H9 (cell line): ENCODE results near the gene GHR. TPM values are rescaled to one million over a fixed set of nuclear protein-coding genes. Genes with fewer than 3 reads are reported as not detected.

Experiments used
- DNase-seq: peaks from one replicate; pipeline ENCODE4 v3.0.0-alpha.2; 2017
- H2AFZ ChIP-seq: one replicate; pipeline ENCODE4 v1.6.1; 2013; ENCODE audit warnings: mild to moderate bottlenecking, low read length, control low read depth, moderate library complexity
- H2AK5ac ChIP-seq: 2 replicates; pipeline ENCODE4 v1.6.1; 2013; ENCODE audit warnings: low read length, control low read depth, mixed read lengths; ENCODE audit not compliant: insufficient read length
- H2BK120ac ChIP-seq: one replicate; pipeline ENCODE4 v1.6.1; 2013; ENCODE audit warnings: low read depth, mild to moderate bottlenecking, low read length, control low read depth, inconsistent platforms; ENCODE audit not compliant: poor library complexity, severe bottlenecking
- H2BK12ac ChIP-seq: 2 replicates; pipeline ENCODE4 v1.6.1; 2013; ENCODE audit warnings: low read length, control low read depth, mixed read lengths, low read depth; ENCODE audit not compliant: insufficient read length
- H2BK15ac ChIP-seq: 2 replicates; pipeline ENCODE4 v1.6.1; 2013; ENCODE audit warnings: low read depth, low read length, control low read depth
- H2BK20ac ChIP-seq: one replicate; pipeline ENCODE4 v1.6.1; 2013; ENCODE audit warnings: low read depth, mild to moderate bottlenecking, low read length, control low read depth, inconsistent platforms; ENCODE audit not compliant: poor library complexity, severe bottlenecking
- H2BK5ac ChIP-seq: 2 replicates; pipeline ENCODE4 v1.6.1; 2013; ENCODE audit warnings: low read length, control low read depth, mixed read lengths; ENCODE audit not compliant: insufficient read length
- H3K14ac ChIP-seq: 2 replicates; pipeline ENCODE4 v1.6.1; 2013; ENCODE audit warnings: low read length, control low read depth; ENCODE audit not compliant: insufficient read depth
- H3K18ac ChIP-seq: 2 replicates; pipeline ENCODE4 v1.6.1; 2013; ENCODE audit warnings: low read depth, mild to moderate bottlenecking, mixed read lengths, low read length, control low read depth; ENCODE audit not compliant: insufficient read length
- H3K23ac ChIP-seq: 2 replicates; pipeline ENCODE4 v1.6.1; 2013; ENCODE audit warnings: low read length, control low read depth, mixed read lengths, low read depth; ENCODE audit not compliant: insufficient read length
- H3K23me2 ChIP-seq: 2 replicates; pipeline ENCODE4 v1.6.1; 2013; ENCODE audit warnings: low read depth, mild to moderate bottlenecking, mixed read lengths, low read length, control low read depth; ENCODE audit not compliant: insufficient read length, poor library complexity, severe bottlenecking
- H3K27ac ChIP-seq: 2 replicates; pipeline ENCODE4 v1.5.1; 2013; ENCODE audit warnings: low read length, control low read depth, mixed read lengths, low read depth; ENCODE audit not compliant: insufficient read length
- H3K27me3 ChIP-seq: 2 replicates; pipeline ENCODE4 v1.6.1; 2013; ENCODE audit warnings: low read length, control low read depth, inconsistent platforms; ENCODE audit not compliant: insufficient read depth
- H3K4ac ChIP-seq: 2 replicates; pipeline ENCODE4 v1.6.1; 2013; ENCODE audit warnings: low read depth, mild to moderate bottlenecking, control low read depth, inconsistent platforms, low read length, moderate library complexity
- H3K4me1 ChIP-seq: 2 replicates; pipeline ENCODE4 v1.6.1; 2013; ENCODE audit warnings: low read length, control low read depth, inconsistent platforms; ENCODE audit not compliant: insufficient read depth
- H3K4me2 ChIP-seq: 2 replicates; pipeline ENCODE4 v1.6.1; 2013; ENCODE audit warnings: low read length, control low read depth, mixed read lengths; ENCODE audit not compliant: insufficient read length, insufficient read depth
- H3K56ac ChIP-seq: 2 replicates; pipeline ENCODE4 v1.6.1; 2013; ENCODE audit warnings: low read depth, mild to moderate bottlenecking, mixed read lengths, low read length, control low read depth; ENCODE audit not compliant: insufficient read length
- H3K79me1 ChIP-seq: 2 replicates; pipeline ENCODE4 v1.6.1; 2013; ENCODE audit warnings: low read depth, mild to moderate bottlenecking, moderate library complexity, low read length, control low read depth, inconsistent platforms; ENCODE audit not compliant: insufficient read depth, poor library complexity, severe bottlenecking
- H3K79me2 ChIP-seq: 2 replicates; pipeline ENCODE4 v1.6.1; 2013; ENCODE audit warnings: low read length, control low read depth, inconsistent platforms; ENCODE audit not compliant: insufficient read depth
- H3K9ac ChIP-seq: 2 replicates; pipeline ENCODE4 v1.6.1; 2013; ENCODE audit warnings: low read length, control low read depth, mixed read lengths; ENCODE audit not compliant: insufficient read length; ENCODE audit errors: extremely low read depth
- H3K9me3 ChIP-seq: one replicate; pipeline ENCODE4 v1.6.1; 2013; ENCODE audit warnings: low read depth, low read length, inconsistent platforms; ENCODE audit not compliant: control insufficient read depth
- H3T11ph ChIP-seq: one replicate; pipeline ENCODE4 v1.6.1; 2013; ENCODE audit warnings: mild to moderate bottlenecking, low read length, control low read depth, inconsistent platforms
- H4K20me1 ChIP-seq: one replicate; pipeline ENCODE4 v1.6.1; 2013; ENCODE audit not compliant: control insufficient read depth, insufficient read length, insufficient read depth
- H4K5ac ChIP-seq: 2 replicates; pipeline ENCODE4 v1.6.1; 2013; ENCODE audit warnings: low read depth, mild to moderate bottlenecking, mixed read lengths, low read length, control low read depth; ENCODE audit not compliant: insufficient read length
- H4K8ac ChIP-seq: replicated peaks from 2 replicates; pipeline ENCODE4 v1.6.1; 2013; ENCODE audit warnings: low read length, control low read depth, mixed read lengths, low read depth; ENCODE audit not compliant: insufficient read length
- H4K91ac ChIP-seq: 2 replicates; pipeline ENCODE4 v1.6.1; 2013; ENCODE audit warnings: low read depth, mild to moderate bottlenecking, moderate library complexity, mixed read lengths, low read length, control low read depth; ENCODE audit not compliant: insufficient read length
- H3K27ac Mint-ChIP-seq, 3 experiments: 2 replicates in 2 of 3; 3 replicates in 1 of 3; pipeline ENCODE4 v1.8.0; 2020 to 2021; ENCODE audit warnings: mixed read lengths in 3 of 3, mild to moderate bottlenecking in 1 of 3, moderate library complexity in 1 of 3
- H3K27me3 Mint-ChIP-seq: 2 replicates; pipeline ENCODE4 v1.8.0; 2021; ENCODE audit warnings: low read depth, mild to moderate bottlenecking, moderate library complexity, mixed read lengths
- H3K36me3 Mint-ChIP-seq, 3 experiments: 2 replicates in 2 of 3; 3 replicates in 1 of 3; pipeline ENCODE4 v1.8.0; 2020 to 2021; ENCODE audit warnings: low read depth in 3 of 3, mixed read lengths in 3 of 3; ENCODE audit not compliant: insufficient read depth in 1 of 3
- H3K4me1 Mint-ChIP-seq, 2 experiments: 2 replicates each; pipeline ENCODE4 v1.8.0; 2020; ENCODE audit warnings: mixed read lengths in 2 of 2
- H3K4me3 Mint-ChIP-seq, 2 experiments: 2 replicates in 1 of 2; 3 replicates in 1 of 2; pipeline ENCODE4 v1.8.0; 2020 to 2021; ENCODE audit warnings: mild to moderate bottlenecking in 2 of 2, mixed read lengths in 2 of 2, moderate library complexity in 1 of 2
- H3K9me3 Mint-ChIP-seq, 2 experiments: 2 replicates in 1 of 2; 3 replicates in 1 of 2; pipeline ENCODE4 v1.8.0; 2020; ENCODE audit warnings: mild to moderate bottlenecking in 2 of 2, mixed read lengths in 2 of 2, moderate library complexity in 1 of 2
- CTCF ChIP-seq: fragments of 200-600 bp; sonication (generic); conservative IDR thresholded peaks from 3 replicates; pipeline ENCODE4 v1.8.0; 2021; ENCODE audit warnings: antibody characterized with exemption, mild to moderate bottlenecking
- WGBS: extraction: QIAGEN DNeasy Blood & Tissue Kit; methylation state at CpG from one replicate; pipeline ENCODE4 v1.1.7; 2013; ENCODE audit warnings: missing lambda C conversion rate, low lambda C conversion rate, mixed read lengths; ENCODE audit not compliant: insufficient read length; ENCODE audit errors: extremely low coverage; 5-methylcytosine and 5-hydroxymethylcytosine counted together
- total RNA-seq: library from RNA; stranded (reverse); gene quantifications from 2 replicates; pipeline ENCODE4 v1.2.1, GENCODE V29; 2021

GHR gene
- total RNA-seq, 1 experiment from 2014 or later, result 0.20 TPM

DNA sequence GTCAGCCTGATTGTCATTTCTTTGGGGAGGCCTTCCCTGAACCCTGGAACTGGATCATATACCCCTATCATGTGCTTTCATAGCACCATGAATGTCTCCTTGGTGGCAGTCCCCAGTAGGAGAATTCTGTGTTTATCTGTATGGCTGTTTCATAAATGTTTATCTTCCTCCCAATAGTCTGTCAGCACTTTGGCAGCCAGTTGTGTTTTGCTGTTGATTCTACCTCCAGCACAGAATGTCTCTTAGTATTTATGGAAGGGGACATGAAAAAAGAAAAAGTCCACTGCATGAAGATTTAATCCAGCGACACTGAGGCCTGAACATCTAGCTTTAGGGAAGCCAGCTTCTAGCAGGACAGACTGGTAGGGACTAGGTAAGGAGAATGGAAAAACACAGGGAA is 38.3 kb downstream of the GHR start:
- no peak overlapping the region for H2AK5ac ChIP-seq
- no CpG with 5 or more reads among the region's 1 CpG for WGBS
- H3K27ac ChIP-seq, result no peak overlapping the region
- no peak overlapping the region for H3K4me2 ChIP-seq
- Mint-ChIP-seq H3K4me1 (no peaks in the 10 kb centered on the region; a peak in 1 of 4 replicates), H3K27me3 (no peaks in the 10 kb centered on the region), H3K36me3 (no peaks in the 10 kb centered on the region), H3K27ac (no peak overlapping the region), H3K9me3 (no peaks in the 10 kb centered on the region), H3K4me3 (no peak overlapping the region)
- no peak overlapping the region for H2BK20ac ChIP-seq
- H2BK120ac ChIP-seq, result no peak overlapping the region
- H3K4ac ChIP-seq, result no peak overlapping the region
- no peak overlapping the region for H3K9ac ChIP-seq
- H3K9me3 ChIP-seq, result no peaks in the 10 kb centered on the region
- no peak overlapping the region for H3K23ac ChIP-seq
- H2BK12ac ChIP-seq, result no peak overlapping the region
- H2BK15ac ChIP-seq, result no peak overlapping the region
- H3K14ac ChIP-seq, result no peak overlapping the region
- no peaks in the 10 kb centered on the region for H3K27me3 ChIP-seq
- H4K5ac ChIP-seq, result no peak overlapping the region
- DNase-seq, result no peak
- no peak overlapping the region for H3K18ac ChIP-seq
- H4K91ac ChIP-seq, result no peak overlapping the region
- no peaks in the 10 kb centered on the region for H3K79me1 ChIP-seq
- H4K8ac ChIP-seq, result no peak overlapping the region
- H3K79me2 ChIP-seq, result no peaks in the 10 kb centered on the region
- H3K4me1 ChIP-seq, result no peaks in the 10 kb centered on the region
- H4K20me1 ChIP-seq, result no peaks in the 10 kb centered on the region
- no peak overlapping the region for H3T11ph ChIP-seq
- no peaks in the 10 kb centered on the region for H3K23me2 ChIP-seq
- H2AFZ ChIP-seq, result no peak overlapping the region
- H2BK5ac ChIP-seq, result no peak overlapping the region
- H3K56ac ChIP-seq, result no peak overlapping the region
- TF ChIP-seq CTCF, result no peak
